ENCODE data around the gene STARD5.
"Not testable (repeated sequence)": the region's sequence is repeated elsewhere in the genome, so short reads cannot be mapped to it uniquely, and the experiment has no call there.

Gene STARD5

GRCh38 chr15:81349271-81349670, 25.3 kb upstream of the STARD5 start:
- Histone ChIP-seq H3K9me3 (ENCODE audit: control insufficient read depth, low read length) (no peaks in the 10 kb centered on the region), H3K9ac (ENCODE audit: low read length) (no peak overlapping the region), H3K36me3 (ENCODE audit: control insufficient read depth, insufficient read depth, low read length) (no peaks in the 10 kb centered on the region), H3K4me1 (ENCODE audit: control insufficient read depth, insufficient read depth, low read length) (no peaks in the 10 kb centered on the region), H3K4me3 (ENCODE audit: low read length) (no peak overlapping the region), H3K27me3 (ENCODE audit: control insufficient read depth, insufficient read depth, low read length) (no peaks in the 10 kb centered on the region)

DNA sequence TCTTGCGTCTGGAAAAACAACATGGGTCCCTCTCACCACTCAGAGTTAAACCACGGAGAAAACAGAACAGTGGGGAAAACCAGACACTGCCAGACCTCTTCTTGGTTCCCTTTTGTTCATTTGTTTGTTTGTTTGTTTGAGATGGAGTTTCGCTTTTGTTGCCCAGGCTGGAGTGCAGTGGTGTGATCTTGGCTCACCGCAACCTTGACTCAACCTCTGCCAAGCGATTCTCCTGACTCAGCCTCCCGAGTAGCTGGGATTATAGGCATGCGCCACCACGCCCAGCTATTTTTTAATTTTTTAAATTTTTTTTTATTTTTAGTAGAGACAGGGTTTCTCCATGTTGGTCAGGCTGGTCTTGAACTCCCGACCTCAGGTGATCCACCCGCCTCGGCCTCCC, 24.8 kb upstream of the STARD5 start:
- H3K9me3 ChIP-seq (ENCODE audit: control insufficient read depth, low read length); H3K9ac ChIP-seq (ENCODE audit: low read length); H3K4me1 ChIP-seq (ENCODE audit: control insufficient read depth, insufficient read depth, low read length); H3K27me3 ChIP-seq (ENCODE audit: control insufficient read depth, insufficient read depth, low read length); H3K36me3 ChIP-seq (ENCODE audit: control insufficient read depth, insufficient read depth, low read length); H3K4me3 ChIP-seq (ENCODE audit: low read length): not testable (repeated sequence)

- Histone ChIP-seq H3K9ac (ENCODE audit: low read length) (no peak overlapping the region), H3K4me1 (ENCODE audit: control insufficient read depth, insufficient read depth, low read length) (no peaks in the 10 kb centered on the region), H3K4me3 (ENCODE audit: low read length) (no peak overlapping the region), H3K9me3 (ENCODE audit: control insufficient read depth, low read length) (no peaks in the 10 kb centered on the region), H3K36me3 (ENCODE audit: control insufficient read depth, insufficient read depth, low read length) (no peaks in the 10 kb centered on the region), H3K27me3 (ENCODE audit: control insufficient read depth, insufficient read depth, low read length) (no peaks in the 10 kb centered on the region)
These were observed 24.0 kb upstream of the STARD5 start for GRCh38 chr15:81347910-81348309.

- Histone ChIP-seq H3K4me3 (ENCODE audit: low read length) (no peak overlapping the region), H3K4me1 (ENCODE audit: control insufficient read depth, insufficient read depth, low read length) (no peaks in the 10 kb centered on the region), H3K9me3 (ENCODE audit: control insufficient read depth, low read length) (no peaks in the 10 kb centered on the region), H3K9ac (ENCODE audit: low read length) (no peak overlapping the region), H3K27me3 (ENCODE audit: control insufficient read depth, insufficient read depth, low read length) (no peaks in the 10 kb centered on the region), H3K36me3 (ENCODE audit: control insufficient read depth, insufficient read depth, low read length) (no peaks in the 10 kb centered on the region)
These were observed 22.7 kb upstream of the STARD5 start for GRCh38 chr15:81346611-81347010.

DNA sequence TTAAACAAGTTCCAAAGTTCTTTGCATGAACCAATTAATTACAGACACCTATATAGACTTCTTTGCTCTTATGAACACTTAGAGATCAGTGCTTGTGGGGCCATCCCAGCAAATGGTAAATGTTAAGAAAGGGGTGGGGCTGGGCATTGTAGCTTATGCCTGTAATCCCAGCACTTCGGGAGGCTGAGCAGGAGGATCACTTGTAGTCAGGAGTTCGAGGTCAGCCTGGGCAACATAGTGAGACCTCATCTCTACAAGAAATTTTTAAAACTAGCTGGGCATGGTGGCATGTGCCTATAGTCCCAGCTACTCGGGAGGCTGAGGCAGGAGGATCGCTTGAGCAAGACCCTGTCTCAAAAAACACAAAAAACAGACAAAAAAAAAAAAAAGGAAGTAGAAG, 19.4 kb upstream of the STARD5 start:
- Histone ChIP-seq H3K27me3 (ENCODE audit: control insufficient read depth, insufficient read depth, low read length) (no peaks in the 10 kb centered on the region), H3K9me3 (ENCODE audit: control insufficient read depth, low read length) (no peaks in the 10 kb centered on the region), H3K4me1 (ENCODE audit: control insufficient read depth, insufficient read depth, low read length) (no peaks in the 10 kb centered on the region), H3K9ac (ENCODE audit: low read length) (no peak overlapping the region), H3K36me3 (ENCODE audit: control insufficient read depth, insufficient read depth, low read length) (no peaks in the 10 kb centered on the region), H3K4me3 (ENCODE audit: low read length) (no peak overlapping the region)

DNA sequence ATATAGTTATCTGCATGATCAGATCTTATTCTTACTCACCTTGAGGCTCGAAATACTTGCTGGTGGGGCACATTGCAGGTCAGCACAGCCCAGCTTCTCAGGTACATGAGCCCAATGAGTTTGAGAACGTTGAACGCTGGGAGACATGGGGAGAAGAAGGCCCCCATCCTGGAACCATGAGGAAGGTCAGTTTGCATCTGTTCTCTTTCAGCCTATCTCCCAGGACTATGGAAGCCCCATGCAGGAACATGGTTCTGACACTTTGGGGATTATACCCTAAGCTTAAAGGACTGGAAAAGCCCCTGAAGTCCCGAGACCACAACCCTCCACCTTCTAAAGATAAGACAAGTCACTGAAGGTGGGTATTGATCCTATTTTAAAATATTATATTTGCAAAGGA, 17.4 kb upstream of the STARD5 start:
- H3K9me3 ChIP-seq (ENCODE audit: control insufficient read depth, low read length): no peaks in the 10 kb centered on the region
- H3K4me1 ChIP-seq (ENCODE audit: control insufficient read depth, insufficient read depth, low read length): no peaks in the 10 kb centered on the region
- H3K9ac ChIP-seq (ENCODE audit: low read length): no peak overlapping the region
- H3K36me3 ChIP-seq (ENCODE audit: control insufficient read depth, insufficient read depth, low read length): no peaks in the 10 kb centered on the region
- H3K4me3 ChIP-seq (ENCODE audit: low read length): no peak overlapping the region
- H3K27me3 ChIP-seq (ENCODE audit: control insufficient read depth, insufficient read depth, low read length): no peaks in the 10 kb centered on the region

DNA sequence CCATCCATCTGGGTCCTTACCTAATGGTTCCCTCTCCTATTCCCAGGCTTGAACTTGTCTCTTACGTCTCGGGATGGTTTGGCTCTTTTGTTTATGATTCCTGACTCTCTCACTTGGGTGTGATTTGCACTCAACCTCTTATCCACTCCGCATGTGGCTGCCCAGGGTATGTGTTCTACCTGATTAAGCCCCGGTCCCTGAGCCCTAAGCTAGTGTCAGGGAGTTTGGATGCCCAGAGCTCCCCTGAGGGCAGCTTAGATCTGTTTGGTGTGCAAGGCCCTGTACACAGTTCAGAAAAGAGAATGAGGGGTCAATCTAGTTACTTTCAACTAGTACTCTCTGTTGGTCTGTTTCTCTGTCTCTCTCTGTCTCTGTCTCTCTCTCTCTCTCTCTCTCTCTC, 15.9 kb upstream of the STARD5 start:
- Histone ChIP-seq H3K9ac (ENCODE audit: low read length) (no peak overlapping the region), H3K4me1 (ENCODE audit: control insufficient read depth, insufficient read depth, low read length) (peaks cover 2% of the 10 kb centered on the region), H3K27me3 (ENCODE audit: control insufficient read depth, insufficient read depth, low read length) (no peaks in the 10 kb centered on the region), H3K9me3 (ENCODE audit: control insufficient read depth, low read length) (no peaks in the 10 kb centered on the region), H3K36me3 (ENCODE audit: control insufficient read depth, insufficient read depth, low read length) (no peaks in the 10 kb centered on the region), H3K4me3 (ENCODE audit: low read length) (no peak overlapping the region)

GRCh38 chr15:81339321-81339720, 15.4 kb upstream of the STARD5 start:
- H3K9ac ChIP-seq (ENCODE audit: low read length): no peak overlapping the region
- no peaks in the 10 kb centered on the region for H3K9me3 ChIP-seq (ENCODE audit: control insufficient read depth, low read length)
- peaks cover 7% of the 10 kb centered on the region for H3K4me1 ChIP-seq (ENCODE audit: control insufficient read depth, insufficient read depth, low read length)
- H3K36me3 ChIP-seq (ENCODE audit: control insufficient read depth, insufficient read depth, low read length): no peaks in the 10 kb centered on the region
- H3K27me3 ChIP-seq (ENCODE audit: control insufficient read depth, insufficient read depth, low read length): no peaks in the 10 kb centered on the region
- H3K4me3 ChIP-seq (ENCODE audit: low read length): no peak overlapping the region

DNA sequence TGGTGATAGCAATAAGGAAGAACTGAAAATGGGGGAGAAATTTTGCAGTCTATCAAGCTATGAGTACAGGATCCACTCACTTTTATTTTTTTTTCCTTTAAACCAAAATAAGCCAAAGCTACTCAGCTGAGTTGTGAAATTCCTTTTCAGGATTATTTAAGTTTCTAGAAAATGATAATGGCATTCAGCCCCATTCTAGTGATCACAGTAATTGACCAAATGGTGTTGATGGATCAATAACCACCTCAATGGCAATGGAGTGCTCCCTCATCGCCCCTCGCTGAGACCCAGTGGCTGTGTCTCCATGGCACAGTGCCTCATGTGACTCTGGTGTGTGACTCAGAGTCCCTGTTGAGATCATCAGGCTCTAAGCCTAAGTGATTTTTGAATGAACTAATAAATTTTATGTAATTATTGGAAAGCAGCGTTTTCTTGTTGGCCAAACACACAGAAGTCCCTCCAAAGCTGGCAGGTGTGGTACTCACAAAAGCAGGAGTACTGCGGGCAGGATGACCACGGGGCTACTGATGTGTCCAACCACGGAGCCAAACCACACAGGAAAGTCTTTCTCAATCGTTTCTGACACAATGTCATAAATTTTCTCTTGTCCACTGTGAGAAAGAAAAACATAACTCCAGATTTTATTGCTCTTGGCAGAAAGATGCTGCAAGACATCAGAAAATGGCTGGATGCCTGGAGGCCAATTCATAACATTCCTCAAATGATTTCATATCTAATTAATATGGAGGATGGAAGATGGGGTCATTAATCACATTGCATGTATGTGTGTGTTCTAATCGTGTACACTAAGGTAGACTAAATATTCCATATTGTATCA, 14.4 kb upstream of the STARD5 start:
- Histone ChIP-seq H3K27me3 (ENCODE audit: control insufficient read depth, insufficient read depth, low read length) (no peaks in the 10 kb centered on the region), H3K9me3 (ENCODE audit: control insufficient read depth, low read length) (no peaks in the 10 kb centered on the region), H3K4me1 (ENCODE audit: control insufficient read depth, insufficient read depth, low read length) (peaks cover 7% of the 10 kb centered on the region), H3K36me3 (ENCODE audit: control insufficient read depth, insufficient read depth, low read length) (no peaks in the 10 kb centered on the region), H3K9ac (ENCODE audit: low read length) (no peak overlapping the region), H3K4me3 (ENCODE audit: low read length) (no peak overlapping the region)

DNA sequence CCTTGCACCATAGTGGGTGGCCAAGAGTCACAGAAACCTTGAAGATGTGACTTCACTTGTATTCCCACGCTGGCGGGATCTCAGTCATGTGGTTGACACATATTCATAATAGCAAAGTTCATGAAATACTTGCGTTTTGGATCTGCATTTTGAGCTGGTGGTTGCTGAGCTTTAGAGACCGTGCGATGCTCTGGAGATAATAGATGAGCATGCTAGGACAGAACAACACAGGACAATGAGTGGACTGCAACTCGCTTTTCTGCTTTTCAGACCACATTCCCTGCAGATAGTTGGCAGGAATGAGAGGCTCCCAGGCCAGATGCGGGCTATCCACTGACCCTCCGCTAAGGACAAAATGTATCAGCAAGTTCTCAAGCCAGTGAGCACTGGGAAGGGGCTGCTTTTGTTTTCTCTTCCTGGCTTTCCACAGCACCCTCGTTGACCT, 13.8 kb upstream of the STARD5 start:
- Histone ChIP-seq H3K9ac (ENCODE audit: low read length) (no peak overlapping the region), H3K4me3 (ENCODE audit: low read length) (no peak overlapping the region), H3K9me3 (ENCODE audit: control insufficient read depth, low read length) (no peaks in the 10 kb centered on the region), H3K4me1 (ENCODE audit: control insufficient read depth, insufficient read depth, low read length) (peaks cover 7% of the 10 kb centered on the region), H3K27me3 (ENCODE audit: control insufficient read depth, insufficient read depth, low read length) (no peaks in the 10 kb centered on the region), H3K36me3 (ENCODE audit: control insufficient read depth, insufficient read depth, low read length) (no peaks in the 10 kb centered on the region)

DNA sequence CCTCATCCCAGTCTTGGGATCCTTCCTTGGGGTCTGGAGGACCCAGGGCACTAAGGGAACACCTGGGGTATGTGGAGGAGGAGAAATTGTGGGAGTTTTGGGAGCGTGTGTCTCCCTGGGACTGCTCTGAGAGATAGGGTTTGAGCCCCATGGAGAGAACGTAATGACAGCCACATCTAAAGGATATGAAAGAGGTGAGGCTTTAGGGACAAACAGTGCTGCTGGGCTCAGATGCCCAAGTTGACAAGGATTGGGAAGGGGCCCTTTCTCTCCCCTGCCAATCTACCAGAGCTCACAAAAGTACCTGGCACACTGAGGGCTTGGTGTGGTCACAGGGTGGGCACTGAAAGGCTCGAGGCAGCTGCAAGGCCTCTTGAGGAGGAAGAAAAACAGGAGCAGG, 13.3 kb upstream of the STARD5 start:
- Histone ChIP-seq H3K4me3 (ENCODE audit: low read length) (no peak overlapping the region), H3K9me3 (ENCODE audit: control insufficient read depth, low read length) (no peaks in the 10 kb centered on the region), H3K27me3 (ENCODE audit: control insufficient read depth, insufficient read depth, low read length) (no peaks in the 10 kb centered on the region), H3K9ac (ENCODE audit: low read length) (no peak overlapping the region), H3K36me3 (ENCODE audit: control insufficient read depth, insufficient read depth, low read length) (no peaks in the 10 kb centered on the region), H3K4me1 (ENCODE audit: control insufficient read depth, insufficient read depth, low read length) (peaks cover 7% of the 10 kb centered on the region)

DNA sequence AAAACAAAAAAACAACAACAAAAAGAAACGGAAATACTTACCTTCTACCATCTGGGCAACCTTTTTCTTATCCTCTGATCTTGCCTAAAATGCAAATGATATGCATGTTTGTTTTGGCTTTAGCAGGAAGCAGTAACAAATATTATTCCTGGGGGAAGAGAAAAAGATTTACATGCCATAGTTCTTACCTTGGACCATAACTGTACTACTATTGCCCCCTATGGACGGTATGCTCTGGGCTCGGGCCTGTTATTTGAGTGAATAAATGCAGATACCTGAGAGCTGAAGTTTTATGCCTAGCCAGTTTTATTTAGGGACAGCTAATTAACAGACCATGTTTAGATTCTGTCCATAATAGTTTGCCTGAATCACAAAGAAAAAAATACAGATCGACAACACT, 12.6 kb upstream of the STARD5 start:
- Histone ChIP-seq H3K4me1 (ENCODE audit: control insufficient read depth, insufficient read depth, low read length) (peaks cover 7% of the 10 kb centered on the region), H3K9me3 (ENCODE audit: control insufficient read depth, low read length) (no peaks in the 10 kb centered on the region), H3K27me3 (ENCODE audit: control insufficient read depth, insufficient read depth, low read length) (no peaks in the 10 kb centered on the region), H3K9ac (ENCODE audit: low read length) (no peak overlapping the region), H3K4me3 (ENCODE audit: low read length) (no peak overlapping the region), H3K36me3 (ENCODE audit: control insufficient read depth, insufficient read depth, low read length) (no peaks in the 10 kb centered on the region)

GRCh38 chr15:81335631-81336030, 11.7 kb upstream of the STARD5 start:
- H3K9me3 ChIP-seq (ENCODE audit: control insufficient read depth, low read length): no peaks in the 10 kb centered on the region
- H3K9ac ChIP-seq (ENCODE audit: low read length): no peak overlapping the region
- H3K4me3 ChIP-seq (ENCODE audit: low read length): no peak overlapping the region
- no peaks in the 10 kb centered on the region for H3K36me3 ChIP-seq (ENCODE audit: control insufficient read depth, insufficient read depth, low read length)
- H3K4me1 ChIP-seq (ENCODE audit: control insufficient read depth, insufficient read depth, low read length): peaks cover 7% of the 10 kb centered on the region
- H3K27me3 ChIP-seq (ENCODE audit: control insufficient read depth, insufficient read depth, low read length): no peaks in the 10 kb centered on the region
